HEK293T (cell line): ENCODE results near the gene ACTR10.

ENCODE experiments used
- BHLHE40 ChIP-seq: fragments of 450-650 bp; IDR thresholded peaks from 2 replicates; pipeline ENCODE4 v1.6.1; 2016; ENCODE audit warnings: mild to moderate bottlenecking, moderate library complexity, borderline replicate concordance
- ELF4 ChIP-seq: fragments of 450-650 bp; IDR thresholded peaks from 2 replicates; pipeline ENCODE4 v1.6.1; 2017; ENCODE audit warnings: antibody characterized with exemption
- FOXA1 ChIP-seq: fragments of 450-650 bp; IDR thresholded peaks from 2 replicates; pipeline ENCODE4 v1.6.1; 2016; ENCODE audit warnings: mild to moderate bottlenecking
- FOXK2 ChIP-seq: fragments of 450-650 bp; IDR thresholded peaks from 2 replicates; pipeline ENCODE4 v1.6.1; 2016; ENCODE audit warnings: mild to moderate bottlenecking
- FOXM1 ChIP-seq: fragments of 450-650 bp; IDR thresholded peaks from 2 replicates; pipeline ENCODE4 v1.6.1; 2017; ENCODE audit warnings: mild to moderate bottlenecking, borderline replicate concordance
- HDGF ChIP-seq: fragments of 450-650 bp; IDR thresholded peaks from 2 replicates; pipeline ENCODE4 v1.6.1; 2017; ENCODE audit warnings: antibody characterized with exemption, borderline replicate concordance
- L3MBTL2 ChIP-seq: fragments of 450-650 bp; conservative IDR thresholded peaks from 2 replicates; pipeline ENCODE4 v1.6.1; 2016; ENCODE audit warnings: mild to moderate bottlenecking
- LEF1 ChIP-seq: fragments of 450-650 bp; IDR thresholded peaks from 2 replicates; pipeline ENCODE4 v1.6.1; 2017; ENCODE audit warnings: mild to moderate bottlenecking, borderline replicate concordance
- NFRKB ChIP-seq: fragments of 450-650 bp; IDR thresholded peaks from 2 replicates; pipeline ENCODE4 v1.6.1; 2016; ENCODE audit warnings: mild to moderate bottlenecking, moderate library complexity
- SP1 ChIP-seq: fragments of 450-650 bp; IDR thresholded peaks from 2 replicates; pipeline ENCODE4 v1.6.1; 2017
- SUZ12 ChIP-seq: fragments of 450-650 bp; IDR thresholded peaks from 2 replicates; pipeline ENCODE4 v1.6.1; 2016; ENCODE audit warnings: mild to moderate bottlenecking
- TARDBP ChIP-seq: fragments of 450-650 bp; IDR thresholded peaks from 2 replicates; pipeline ENCODE4 v1.6.1; 2016
- ZNF384 ChIP-seq: fragments of 450-650 bp; IDR thresholded peaks from 2 replicates; pipeline ENCODE4 v1.6.1; 2016

DNA sequence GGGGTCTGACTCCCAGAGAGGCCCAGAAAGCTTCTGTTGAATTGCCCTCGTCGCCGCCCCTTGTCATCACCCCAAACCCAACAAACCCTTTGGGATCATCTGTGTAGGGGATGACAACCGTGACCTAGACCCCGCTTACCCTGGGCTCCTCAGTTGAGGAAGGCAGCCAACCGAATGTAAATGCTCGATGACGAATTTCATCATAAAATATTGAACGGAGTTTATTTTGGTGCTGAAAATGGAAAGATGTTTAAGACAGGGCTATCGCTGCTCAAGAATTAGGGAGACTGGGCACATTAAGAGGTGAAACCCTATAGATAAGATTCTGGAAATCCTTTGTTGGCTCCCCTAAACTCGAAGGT, 512 bp downstream of the ACTR10 start:
- TF ChIP-seq HDGF (no peak), BHLHE40 (no peak), FOXA1 (no peak), LEF1 (no peak), ZNF384 (no peak), TARDBP (no peak), SP1 (no peak), SUZ12 (no peak), ELF4 (no peak), FOXK2 (no peak), NFRKB (no peak), FOXM1 (no peak), L3MBTL2 (no peak)
